Lower lobe of right lung (tissue), 2 donors: ENCODE measurements around the gene SNAI1. TPM values are rescaled to one million over a fixed set of nuclear protein-coding genes. Genes with fewer than 3 reads are reported as not detected.
"Not testable (repeated sequence)": the region's sequence is repeated elsewhere in the genome, so short reads cannot be mapped to it uniquely, and the experiment has no call there.

Experiments
- ATAC-seq, 2 donors: fragments of 200-7000 bp; cut with Tn5 transposase; one replicate each; pipeline ENCODE4 v1.9.1; 2020 to 2022; ENCODE audit warnings: mild to moderate bottlenecking in 2 of 2, moderate library complexity in 2 of 2
- DNase-seq: peaks from one replicate; pipeline ENCODE4 v3.0.0-alpha.2; 2020
- H3K27ac ChIP-seq: fragments of 200-600 bp; one replicate; pipeline ENCODE4 v1.8.0; 2022
- H3K27me3 ChIP-seq: fragments of 200-600 bp; one replicate; pipeline ENCODE4 v1.8.0; 2022; ENCODE audit warnings: low read depth
- H3K36me3 ChIP-seq: fragments of 200-600 bp; one replicate; pipeline ENCODE4 v1.8.0; 2022; ENCODE audit warnings: mild to moderate bottlenecking
- H3K4me1 ChIP-seq: fragments of 200-600 bp; one replicate; pipeline ENCODE4 v1.8.0; 2022
- H3K4me3 ChIP-seq: fragments of 200-600 bp; one replicate; pipeline ENCODE4 v1.8.0; 2022; ENCODE audit warnings: mild to moderate bottlenecking
- H3K9me3 ChIP-seq: fragments of 200-600 bp; one replicate; pipeline ENCODE4 v1.8.0; 2022
- intact Hi-C: fragments of 100-400 bp; cut with DNase I; formaldehyde crosslinking; loops from one replicate; pipeline ENCODE4 v1.11.0; 2022
- total RNA-seq: library from RNA; stranded (reverse); fragmentation: NEBNext Ultra II Directional; extraction: Animal tissue kit (Norgen Biotek cat#: 25700); gene quantifications from one replicate; pipeline ENCODE4 v1.2.1, GENCODE V29; 2021
- TF ChIP-seq, protein P1 (sequence below): fragments of 200-600 bp; IDR thresholded peaks from one replicate; pipeline ENCODE4 v1.8.0; 2022; ENCODE audit warnings: antibody characterized with exemption, mild to moderate bottlenecking
- donor health status: DM: no; HTN: yes; CAD: no; lungs with severe emphysema.

The SNAI1 gene
- total RNA-seq, 1 donor from 2014 or later, result 1.9 TPM

DNA sequence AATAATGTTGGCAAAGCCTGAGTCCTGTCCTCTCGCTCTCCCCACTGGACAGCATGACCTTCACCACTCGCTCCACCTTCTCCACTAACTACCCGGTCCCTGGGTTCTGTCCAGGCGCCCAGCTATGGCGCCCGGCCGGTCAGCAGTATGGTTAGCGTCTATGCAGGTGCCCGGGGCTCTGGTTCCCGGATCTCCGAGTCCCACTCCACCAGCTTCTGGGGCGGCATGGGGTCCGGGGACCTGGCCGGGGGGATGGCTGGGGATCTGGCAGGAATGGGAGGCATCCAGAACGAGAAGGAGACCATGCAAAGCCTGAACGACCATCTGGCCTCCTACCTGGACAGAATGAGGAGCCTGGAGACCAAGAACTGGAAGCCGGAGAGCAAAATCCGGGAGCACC lies 26.1 kb upstream of the SNAI1 start:
- Histone ChIP-seq H3K4me1 (no peaks in the 10 kb centered on the region), H3K9me3 (no peaks in the 10 kb centered on the region), H3K36me3 (peaks cover 70% of the 10 kb centered on the region), H3K27ac (no peak overlapping the region), H3K27me3 (no peaks in the 10 kb centered on the region), H3K4me3 (no peak overlapping the region)
- TF ChIP-seq, protein P1, sequence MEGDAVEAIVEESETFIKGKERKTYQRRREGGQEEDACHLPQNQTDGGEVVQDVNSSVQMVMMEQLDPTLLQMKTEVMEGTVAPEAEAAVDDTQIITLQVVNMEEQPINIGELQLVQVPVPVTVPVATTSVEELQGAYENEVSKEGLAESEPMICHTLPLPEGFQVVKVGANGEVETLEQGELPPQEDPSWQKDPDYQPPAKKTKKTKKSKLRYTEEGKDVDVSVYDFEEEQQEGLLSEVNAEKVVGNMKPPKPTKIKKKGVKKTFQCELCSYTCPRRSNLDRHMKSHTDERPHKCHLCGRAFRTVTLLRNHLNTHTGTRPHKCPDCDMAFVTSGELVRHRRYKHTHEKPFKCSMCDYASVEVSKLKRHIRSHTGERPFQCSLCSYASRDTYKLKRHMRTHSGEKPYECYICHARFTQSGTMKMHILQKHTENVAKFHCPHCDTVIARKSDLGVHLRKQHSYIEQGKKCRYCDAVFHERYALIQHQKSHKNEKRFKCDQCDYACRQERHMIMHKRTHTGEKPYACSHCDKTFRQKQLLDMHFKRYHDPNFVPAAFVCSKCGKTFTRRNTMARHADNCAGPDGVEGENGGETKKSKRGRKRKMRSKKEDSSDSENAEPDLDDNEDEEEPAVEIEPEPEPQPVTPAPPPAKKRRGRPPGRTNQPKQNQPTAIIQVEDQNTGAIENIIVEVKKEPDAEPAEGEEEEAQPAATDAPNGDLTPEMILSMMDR, result no peak
- intact Hi-C loops, result no loop called here
- DNase-seq, result no peak
- ATAC-seq, result peak in 1 of 2 donors; percentile 10

GRCh38 chr20:49957089-49957938 lies 25.5 kb upstream of the SNAI1 start:
- H3K36me3 ChIP-seq, result peaks cover 64% of the 10 kb centered on the region
- ATAC-seq, H3K4me1 ChIP-seq, H3K9me3 ChIP-seq, H3K27ac ChIP-seq, H3K27me3 ChIP-seq, intact Hi-C loops, H3K4me3 ChIP-seq, DNase-seq: not testable (repeated sequence)

DNA sequence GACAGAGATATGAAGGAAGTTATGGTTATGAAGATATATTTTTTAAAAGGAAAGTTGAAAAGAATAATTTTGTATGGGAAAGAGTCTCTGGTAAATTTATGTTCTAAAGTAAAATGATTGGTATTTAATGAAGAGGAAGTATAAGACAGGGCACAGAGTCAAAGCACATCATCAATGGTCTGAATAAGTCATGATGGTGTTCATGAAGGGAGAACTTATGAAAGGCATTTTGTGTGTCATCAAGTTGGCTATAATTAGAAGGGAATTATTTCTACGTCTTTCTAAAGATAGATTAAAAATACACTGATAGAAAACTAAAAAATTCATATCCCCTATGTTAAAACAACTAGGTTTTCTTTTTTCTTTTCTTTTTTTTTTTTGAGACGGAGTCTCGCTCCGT lies 21.4 kb upstream of the SNAI1 start:
- ATAC-seq (no peak), DNase-seq (no peak)
- H3K36me3 ChIP-seq, result peaks cover 23% of the 10 kb centered on the region
- no peaks in the 10 kb centered on the region for H3K9me3 ChIP-seq
- no peak overlapping the region for H3K4me3 ChIP-seq
- intact Hi-C loops, result no loop called here
- H3K27ac ChIP-seq, result no peak overlapping the region
- H3K27me3 ChIP-seq, result no peaks in the 10 kb centered on the region
- H3K4me1 ChIP-seq, result no peaks in the 10 kb centered on the region
- TF ChIP-seq, protein P1, result no peak

- ATAC-seq (peak; percentile 65 to 75), DNase-seq (no peak)
- intact Hi-C loops, result no loop called here
Observed at GRCh38 chr20:49964964-49965780, 17.6 kb upstream of the SNAI1 start.

GRCh38 chr20:49965781-49966305 lies 16.9 kb upstream of the SNAI1 start:
- no peak overlapping the region for H3K4me3 ChIP-seq
- intact Hi-C loops, result no loop called here
- ATAC-seq, result peak in 1 of 2 donors; percentile 22
- no peaks in the 10 kb centered on the region for H3K27me3 ChIP-seq
- TF ChIP-seq, protein P1, result no peak
- H3K9me3 ChIP-seq, result no peaks in the 10 kb centered on the region
- no peak overlapping the region for H3K27ac ChIP-seq
- no peak for DNase-seq
- no peaks in the 10 kb centered on the region for H3K4me1 ChIP-seq
- no peaks in the 10 kb centered on the region for H3K36me3 ChIP-seq

More at GRCh38 chr20:49964964-49965780, 17.6 kb upstream of the SNAI1 start:
- Histone ChIP-seq H3K4me1 (no peaks in the 10 kb centered on the region), H3K36me3 (no peaks in the 10 kb centered on the region), H3K27me3 (no peaks in the 10 kb centered on the region), H3K4me3 (no peak overlapping the region), H3K9me3 (no peaks in the 10 kb centered on the region), H3K27ac (no peak overlapping the region)
- TF ChIP-seq, protein P1, result peak; percentile 48
